IPS-20b (cell line): ENCODE measurements around the gene CBLB.

ENCODE experiments used
- H3K27ac ChIP-seq: one replicate; pipeline ENCODE4 v1.5.1; 2013; ENCODE audit warnings: low read length
- H3K27me3 ChIP-seq: 2 replicates; pipeline ENCODE4 v1.6.1; 2013; ENCODE audit warnings: mild to moderate bottlenecking, low read length, inconsistent platforms; ENCODE audit not compliant: insufficient read depth
- H3K36me3 ChIP-seq: 2 replicates; pipeline ENCODE4 v1.6.1; 2013; ENCODE audit warnings: low read depth, mild to moderate bottlenecking, inconsistent platforms, low read length, moderate library complexity; ENCODE audit not compliant: insufficient read depth
- H3K4me1 ChIP-seq: 2 replicates; pipeline ENCODE4 v1.6.1; 2013; ENCODE audit warnings: mild to moderate bottlenecking, control low read depth, inconsistent platforms, low read length, moderate library complexity; ENCODE audit not compliant: insufficient read depth
- H3K4me3 ChIP-seq: 2 replicates; pipeline ENCODE4 v1.5.1; 2013; ENCODE audit warnings: mild to moderate bottlenecking, low read length, inconsistent platforms
- H3K9ac ChIP-seq: 2 replicates; pipeline ENCODE4 v1.6.1; 2013; ENCODE audit warnings: low read depth, mild to moderate bottlenecking, inconsistent platforms, low read length, moderate library complexity
- H3K9me3 ChIP-seq: 2 replicates; pipeline ENCODE4 v1.6.1; 2013; ENCODE audit warnings: mild to moderate bottlenecking, low read depth, low read length, inconsistent platforms; ENCODE audit not compliant: insufficient read depth

CBLB gene

DNA sequence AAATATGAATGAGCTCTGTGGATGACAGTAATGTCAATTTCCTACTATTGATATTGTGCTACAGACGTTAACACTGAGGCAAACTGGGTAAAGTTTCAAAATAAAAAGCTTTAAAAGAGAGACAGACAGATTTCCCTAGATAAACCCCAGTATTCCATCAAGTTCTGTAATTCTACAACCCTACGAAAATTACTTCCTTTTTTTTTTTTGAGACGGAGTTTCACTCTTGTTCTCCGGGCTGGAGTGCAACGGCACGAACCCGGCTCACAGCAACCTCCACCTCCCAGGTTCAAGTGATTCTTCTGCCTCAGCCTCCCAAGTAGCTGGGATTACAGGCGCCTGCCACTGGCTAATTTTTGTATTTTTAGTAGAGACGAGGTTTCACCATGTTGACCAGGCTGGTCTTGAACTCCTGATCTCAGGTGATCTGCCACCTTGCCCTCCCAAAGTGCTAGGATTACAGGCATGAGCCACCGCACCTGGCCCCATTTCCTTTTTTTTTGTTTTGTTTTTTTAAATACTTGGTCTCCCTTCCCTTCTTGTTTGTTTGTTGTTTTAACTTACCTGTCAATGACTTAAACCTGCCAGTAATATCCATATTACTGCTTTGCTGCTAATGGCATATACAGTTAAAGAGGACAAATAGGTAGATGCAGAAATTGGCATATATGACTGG, 57.2 kb downstream of the CBLB start:
- no peaks in the 10 kb centered on the region for H3K27me3 ChIP-seq
- no peak overlapping the region for H3K4me3 ChIP-seq
- no peaks in the 10 kb centered on the region for H3K9me3 ChIP-seq
- H3K36me3 ChIP-seq, result no peaks in the 10 kb centered on the region
- H3K4me1 ChIP-seq, result peaks cover 34% of the 10 kb centered on the region
- H3K9ac ChIP-seq, result no peak overlapping the region
- no peak overlapping the region for H3K27ac ChIP-seq

DNA sequence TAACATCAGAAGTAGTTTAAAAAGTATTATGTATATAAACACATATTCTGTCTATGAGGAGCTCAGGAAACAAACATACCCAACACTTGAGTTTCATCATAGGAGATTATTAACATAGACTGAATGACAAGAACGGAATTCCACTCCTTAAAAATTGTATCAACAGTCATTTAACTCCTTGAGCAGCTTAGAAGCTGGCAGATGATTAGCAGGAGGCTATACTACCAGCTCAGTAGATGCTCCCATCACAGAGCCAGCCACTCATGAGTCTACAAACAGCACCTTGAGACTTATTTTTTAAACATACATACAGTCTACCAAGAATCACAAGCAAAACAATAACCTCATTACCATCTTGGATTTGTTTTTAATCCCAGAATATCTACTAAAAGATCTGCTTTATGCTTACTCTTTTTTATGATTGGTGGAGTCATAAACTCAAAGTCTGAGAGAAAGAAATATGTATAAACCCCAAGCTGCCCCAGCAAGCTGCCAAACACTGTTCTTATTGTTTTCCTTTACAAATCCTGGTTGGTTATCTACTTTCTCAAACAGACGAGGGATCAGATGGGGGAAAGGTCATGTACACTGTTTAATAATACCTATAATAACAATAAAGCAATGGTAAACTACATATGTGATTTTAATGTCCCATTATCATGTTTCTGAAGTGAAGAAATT, 59.5 kb downstream of the CBLB start:
- no peak overlapping the region for H3K4me3 ChIP-seq
- H3K9me3 ChIP-seq, result no peaks in the 10 kb centered on the region
- H3K4me1 ChIP-seq, result peaks cover 28% of the 10 kb centered on the region
- no peaks in the 10 kb centered on the region for H3K36me3 ChIP-seq
- no peak overlapping the region for H3K27ac ChIP-seq
- H3K9ac ChIP-seq, result no peak overlapping the region
- no peaks in the 10 kb centered on the region for H3K27me3 ChIP-seq

DNA sequence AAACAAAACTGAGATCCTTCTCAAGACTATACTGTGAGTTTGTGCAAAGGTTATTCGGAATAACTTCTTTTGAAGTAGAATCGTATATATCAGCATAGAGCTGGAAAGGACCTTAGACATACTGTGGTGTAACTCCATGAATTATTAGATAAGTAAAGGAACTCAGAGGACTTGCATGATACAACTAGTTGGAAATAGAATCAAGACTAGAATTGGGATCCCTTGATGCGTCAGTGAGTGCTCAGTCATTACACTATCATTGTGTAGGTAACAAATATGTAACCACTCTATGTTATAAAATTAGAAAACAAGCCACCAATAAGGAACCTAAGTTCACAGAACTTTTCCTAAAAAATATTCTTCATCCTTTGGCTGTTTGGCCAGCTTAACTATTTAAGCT, 61.1 kb downstream of the CBLB start:
- H3K36me3 ChIP-seq, result no peaks in the 10 kb centered on the region
- H3K4me3 ChIP-seq, result no peak overlapping the region
- H3K27ac ChIP-seq, result no peak overlapping the region
- H3K27me3 ChIP-seq, result no peaks in the 10 kb centered on the region
- H3K9ac ChIP-seq, result no peak overlapping the region
- H3K9me3 ChIP-seq, result no peaks in the 10 kb centered on the region
- H3K4me1 ChIP-seq, result peaks cover 31% of the 10 kb centered on the region

DNA sequence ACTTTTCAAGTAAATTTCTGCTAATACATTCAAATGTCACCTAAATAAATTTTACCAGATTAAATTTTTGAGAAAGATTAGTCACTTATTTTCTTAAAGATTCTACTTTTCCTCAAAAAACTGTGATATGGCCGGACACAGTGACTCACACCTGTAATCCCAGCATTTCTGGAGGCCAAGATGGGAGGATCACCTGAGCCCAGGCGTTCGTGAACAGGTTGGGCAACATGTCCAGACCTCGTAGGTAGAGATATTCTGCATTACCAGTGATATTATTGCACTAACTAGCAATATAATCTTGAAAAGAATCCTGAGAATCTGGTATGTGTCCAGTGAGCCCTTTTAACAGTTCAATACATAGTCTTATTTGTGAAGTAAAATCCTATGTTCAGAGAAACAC, 61.7 kb downstream of the CBLB start:
- Histone ChIP-seq H3K4me1 (peaks cover 29% of the 10 kb centered on the region), H3K4me3 (no peak overlapping the region)

DNA sequence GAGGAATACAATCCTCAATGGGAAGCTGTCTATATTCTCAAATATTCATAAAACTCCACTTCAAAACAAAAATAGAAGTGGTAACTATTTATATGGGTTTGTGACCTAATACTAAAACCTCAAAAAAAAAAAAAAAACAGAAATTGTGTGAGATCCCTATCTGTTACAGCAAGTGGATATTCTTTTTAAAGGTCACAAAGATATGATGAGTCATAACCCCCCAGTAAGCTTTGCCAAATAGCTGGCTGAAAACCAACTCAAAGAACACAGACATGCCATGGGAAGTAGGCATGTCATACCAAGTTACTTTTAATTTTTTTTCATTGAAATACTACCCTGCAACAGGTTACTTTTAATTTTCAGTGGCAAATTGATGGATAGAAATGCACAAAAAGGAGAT, 62.5 kb downstream of the CBLB start:
- no peak overlapping the region for H3K4me3 ChIP-seq
- no peaks in the 10 kb centered on the region for H3K36me3 ChIP-seq
- peaks cover 34% of the 10 kb centered on the region for H3K4me1 ChIP-seq
- H3K9ac ChIP-seq, result no peak overlapping the region
- H3K27ac ChIP-seq, result no peak overlapping the region
- H3K9me3 ChIP-seq, result no peaks in the 10 kb centered on the region
- no peaks in the 10 kb centered on the region for H3K27me3 ChIP-seq

More for the DNA sequence above, 61.7 kb downstream of the CBLB start:
- H3K27me3 ChIP-seq, result no peaks in the 10 kb centered on the region
- no peak overlapping the region for H3K27ac ChIP-seq
- H3K9ac ChIP-seq, result no peak overlapping the region
- no peaks in the 10 kb centered on the region for H3K9me3 ChIP-seq
- no peaks in the 10 kb centered on the region for H3K36me3 ChIP-seq

DNA sequence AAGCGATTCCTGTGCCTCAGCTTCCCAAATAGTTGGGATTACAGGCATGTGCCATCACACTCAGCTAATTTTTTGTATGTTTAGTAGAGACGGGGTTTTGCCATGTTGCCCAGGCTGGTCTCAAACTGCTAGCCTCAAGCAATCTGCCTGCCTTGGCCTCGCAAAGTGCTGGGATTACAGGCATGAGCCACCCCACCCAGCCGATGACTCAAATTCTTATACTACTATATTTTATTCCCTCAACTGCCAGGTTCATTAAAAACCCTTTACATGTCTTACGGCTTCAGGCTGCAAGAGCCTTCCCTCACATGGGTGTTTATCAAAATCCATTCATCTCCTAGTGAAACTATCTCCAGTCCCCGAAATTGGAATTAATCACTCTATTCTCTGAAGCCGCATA, 63.4 kb downstream of the CBLB start:
- H3K4me1 ChIP-seq, result peaks cover 26% of the 10 kb centered on the region
- H3K27ac ChIP-seq, result no peak overlapping the region
- no peak overlapping the region for H3K4me3 ChIP-seq
- no peak overlapping the region for H3K9ac ChIP-seq
- no peaks in the 10 kb centered on the region for H3K27me3 ChIP-seq
- H3K9me3 ChIP-seq, result no peaks in the 10 kb centered on the region
- H3K36me3 ChIP-seq, result no peaks in the 10 kb centered on the region

DNA sequence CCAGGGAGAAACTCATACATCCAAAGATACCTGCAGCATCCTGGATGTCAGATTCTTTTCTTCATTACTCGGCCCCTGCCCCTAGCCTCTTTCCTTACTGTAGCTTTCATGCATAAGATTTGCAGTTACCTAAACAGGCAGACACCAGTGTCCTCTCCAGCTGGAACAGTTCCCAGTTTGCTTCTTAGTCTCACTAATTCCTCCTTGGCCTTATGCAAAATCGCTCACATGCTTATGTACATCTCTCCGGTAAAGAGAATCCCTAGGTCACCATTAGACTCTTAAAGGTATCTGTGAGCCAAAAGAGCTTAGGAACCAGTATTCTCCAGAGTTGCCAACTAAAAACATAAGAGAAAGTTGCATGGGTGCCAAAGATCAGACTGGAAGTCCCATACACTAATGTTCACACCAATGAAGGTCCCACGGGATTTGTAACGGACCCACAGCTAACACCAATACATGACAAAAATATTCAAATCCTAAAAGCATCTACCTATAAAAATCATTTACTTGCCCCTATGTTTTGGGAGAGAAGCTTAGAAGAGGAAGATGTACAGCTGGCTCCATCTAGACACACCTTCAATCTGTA, 66.6 kb downstream of the CBLB start:
- Histone ChIP-seq H3K9me3 (no peaks in the 10 kb centered on the region), H3K27me3 (no peaks in the 10 kb centered on the region), H3K9ac (no peak overlapping the region), H3K36me3 (no peaks in the 10 kb centered on the region), H3K4me3 (no peak overlapping the region), H3K4me1 (peaks cover 32% of the 10 kb centered on the region), H3K27ac (no peak overlapping the region)

DNA sequence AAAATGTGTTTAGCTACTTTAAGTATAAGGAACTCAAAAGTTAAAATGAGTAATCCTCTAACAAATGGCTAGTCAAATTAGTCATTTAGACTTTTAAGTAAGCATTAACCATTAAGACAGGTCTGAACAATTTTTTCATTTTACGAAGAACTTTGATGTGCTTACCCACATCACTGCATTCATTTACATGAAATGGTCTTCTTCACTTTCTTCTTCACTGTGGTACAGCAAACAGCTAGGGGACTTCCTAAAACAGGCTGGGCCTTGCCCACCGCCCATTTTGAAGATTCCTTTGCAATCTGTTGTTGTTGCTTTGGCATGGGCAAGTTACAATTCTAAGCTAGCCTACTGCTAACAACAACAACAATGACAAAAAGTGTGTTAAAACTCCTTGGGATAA, 67.4 kb downstream of the CBLB start:
- Histone ChIP-seq H3K9me3 (no peaks in the 10 kb centered on the region), H3K4me3 (no peak overlapping the region), H3K9ac (no peak overlapping the region), H3K27ac (no peak overlapping the region), H3K4me1 (peaks cover 32% of the 10 kb centered on the region), H3K36me3 (no peaks in the 10 kb centered on the region), H3K27me3 (no peaks in the 10 kb centered on the region)

DNA sequence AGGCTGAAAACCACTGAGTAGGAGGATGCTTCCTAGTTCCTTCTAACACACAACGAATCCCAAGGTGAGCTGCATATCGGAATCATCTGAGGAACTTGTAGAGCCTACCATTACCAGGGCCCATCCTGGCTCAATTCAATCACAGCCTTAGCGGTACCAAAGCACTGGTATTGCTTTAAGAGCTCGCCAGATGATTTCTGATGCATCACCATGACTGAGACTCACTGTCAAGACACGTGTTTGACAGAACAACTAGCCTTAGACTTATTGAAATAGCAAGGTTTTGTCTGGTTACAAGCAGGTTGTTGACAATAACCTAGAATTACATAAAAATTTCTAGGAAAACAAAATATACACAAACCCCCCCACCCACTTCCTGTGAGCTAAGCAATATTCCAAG, 68.5 kb downstream of the CBLB start:
- no peak overlapping the region for H3K27ac ChIP-seq
- H3K9ac ChIP-seq, result no peak overlapping the region
- H3K4me3 ChIP-seq, result no peak overlapping the region
- H3K9me3 ChIP-seq, result no peaks in the 10 kb centered on the region; the same call in 1 of the 2 replicates
- H3K4me1 ChIP-seq, result peaks cover 32% of the 10 kb centered on the region
- no peaks in the 10 kb centered on the region for H3K36me3 ChIP-seq
- H3K27me3 ChIP-seq, result no peaks in the 10 kb centered on the region

DNA sequence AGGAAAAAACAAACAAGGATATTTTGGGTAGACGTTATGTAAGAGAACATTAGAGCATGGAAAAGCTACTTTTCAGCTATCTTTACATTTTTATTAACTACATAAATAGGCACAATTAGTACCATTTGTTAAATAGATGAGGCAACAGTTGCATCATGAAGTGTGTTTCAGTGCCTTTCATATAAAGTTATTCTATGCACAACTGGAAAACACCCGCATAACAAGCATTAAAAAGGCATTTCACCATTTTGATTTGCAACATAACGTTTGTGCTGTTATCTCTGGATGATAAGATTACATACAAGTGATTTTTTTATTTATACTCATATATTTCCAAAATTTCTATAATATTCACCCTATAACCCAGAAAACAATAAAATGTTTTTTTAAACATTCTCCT, 69.5 kb downstream of the CBLB start:
- Histone ChIP-seq H3K4me1 (peaks cover 32% of the 10 kb centered on the region), H3K9ac (no peak overlapping the region), H3K27ac (no peak overlapping the region)

DNA sequence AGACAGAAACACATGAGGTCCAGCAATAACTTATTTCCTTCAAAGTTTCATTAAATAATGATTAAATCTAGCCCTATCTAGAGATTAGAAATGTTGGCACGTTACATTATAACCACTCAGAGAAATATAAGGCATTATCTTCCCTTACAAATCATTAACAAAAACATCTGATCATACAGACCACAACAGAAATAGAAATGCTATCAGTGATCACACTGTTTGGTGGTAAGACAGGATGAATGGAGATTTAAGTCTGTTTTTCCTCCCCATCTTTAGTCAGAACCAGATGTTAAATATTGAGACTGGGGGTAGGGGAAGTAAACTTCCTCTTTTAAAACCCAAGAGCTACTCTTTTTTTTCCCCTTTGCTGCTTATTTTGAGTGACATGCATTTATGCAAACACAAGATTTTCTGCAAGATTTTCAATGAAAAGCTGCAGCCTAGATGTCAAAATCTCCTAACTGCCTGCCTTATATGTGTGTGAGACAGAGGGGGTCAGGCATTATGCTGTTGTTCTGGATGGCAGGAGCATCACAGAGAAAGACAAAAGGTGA, 70.4 kb downstream of the CBLB start:
- peaks cover 28% of the 10 kb centered on the region for H3K4me1 ChIP-seq
- no peaks in the 10 kb centered on the region; the same call in 1 of the 2 replicates for H3K9me3 ChIP-seq
- no peaks in the 10 kb centered on the region for H3K27me3 ChIP-seq
- no peaks in the 10 kb centered on the region for H3K36me3 ChIP-seq
- H3K27ac ChIP-seq, result peak overlapping the region; percentile 63
- peak overlapping the region; percentile 54; the same call in 1 of the 2 replicates for H3K9ac ChIP-seq
- 0 out of 2 replicates have a peak overlapping the region, but pooled peaks have one; percentile 15 for H3K4me3 ChIP-seq

More for the DNA sequence above, 69.5 kb downstream of the CBLB start:
- no peaks in the 10 kb centered on the region for H3K27me3 ChIP-seq
- H3K4me3 ChIP-seq, result no peak overlapping the region
- no peaks in the 10 kb centered on the region; the same call in 1 of the 2 replicates for H3K9me3 ChIP-seq
- no peaks in the 10 kb centered on the region for H3K36me3 ChIP-seq
